ENCODE measurements around the gene C11orf97.

Gene C11orf97

DNA sequence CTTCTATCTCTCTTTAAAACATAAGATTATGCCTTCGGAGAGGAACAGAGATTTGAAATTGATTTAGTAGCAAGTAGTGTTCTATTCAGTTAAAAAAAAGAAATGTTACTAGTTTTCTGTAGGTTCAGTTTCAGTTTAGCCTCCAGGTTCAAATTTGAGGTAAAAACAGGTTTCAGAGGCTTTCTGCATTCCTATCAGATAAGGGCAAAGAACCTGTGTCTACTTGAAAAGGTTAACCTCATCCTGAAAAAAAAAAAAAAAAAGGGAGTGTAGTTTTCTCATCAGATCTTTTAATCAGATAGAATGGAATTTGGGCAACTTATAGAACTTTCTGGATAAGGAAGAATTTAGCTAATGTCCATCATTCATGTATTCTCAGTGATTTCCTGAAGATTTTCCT, 12.1 kb downstream of the C11orf97 start:
- TF ChIP-seq, protein P1, sequence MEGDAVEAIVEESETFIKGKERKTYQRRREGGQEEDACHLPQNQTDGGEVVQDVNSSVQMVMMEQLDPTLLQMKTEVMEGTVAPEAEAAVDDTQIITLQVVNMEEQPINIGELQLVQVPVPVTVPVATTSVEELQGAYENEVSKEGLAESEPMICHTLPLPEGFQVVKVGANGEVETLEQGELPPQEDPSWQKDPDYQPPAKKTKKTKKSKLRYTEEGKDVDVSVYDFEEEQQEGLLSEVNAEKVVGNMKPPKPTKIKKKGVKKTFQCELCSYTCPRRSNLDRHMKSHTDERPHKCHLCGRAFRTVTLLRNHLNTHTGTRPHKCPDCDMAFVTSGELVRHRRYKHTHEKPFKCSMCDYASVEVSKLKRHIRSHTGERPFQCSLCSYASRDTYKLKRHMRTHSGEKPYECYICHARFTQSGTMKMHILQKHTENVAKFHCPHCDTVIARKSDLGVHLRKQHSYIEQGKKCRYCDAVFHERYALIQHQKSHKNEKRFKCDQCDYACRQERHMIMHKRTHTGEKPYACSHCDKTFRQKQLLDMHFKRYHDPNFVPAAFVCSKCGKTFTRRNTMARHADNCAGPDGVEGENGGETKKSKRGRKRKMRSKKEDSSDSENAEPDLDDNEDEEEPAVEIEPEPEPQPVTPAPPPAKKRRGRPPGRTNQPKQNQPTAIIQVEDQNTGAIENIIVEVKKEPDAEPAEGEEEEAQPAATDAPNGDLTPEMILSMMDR (IDR thresholded peaks at IDR 0.05; ENCODE audit: control insufficient read depth, insufficient read depth, low read depth, low read length, missing control alignments), result no peak
- DNase-seq (ENCODE audit: low read depth), result no peak
- H3K4me3 ChIP-seq (ENCODE audit: control insufficient read depth, low read depth, low read length), result no peak overlapping the region

DNA sequence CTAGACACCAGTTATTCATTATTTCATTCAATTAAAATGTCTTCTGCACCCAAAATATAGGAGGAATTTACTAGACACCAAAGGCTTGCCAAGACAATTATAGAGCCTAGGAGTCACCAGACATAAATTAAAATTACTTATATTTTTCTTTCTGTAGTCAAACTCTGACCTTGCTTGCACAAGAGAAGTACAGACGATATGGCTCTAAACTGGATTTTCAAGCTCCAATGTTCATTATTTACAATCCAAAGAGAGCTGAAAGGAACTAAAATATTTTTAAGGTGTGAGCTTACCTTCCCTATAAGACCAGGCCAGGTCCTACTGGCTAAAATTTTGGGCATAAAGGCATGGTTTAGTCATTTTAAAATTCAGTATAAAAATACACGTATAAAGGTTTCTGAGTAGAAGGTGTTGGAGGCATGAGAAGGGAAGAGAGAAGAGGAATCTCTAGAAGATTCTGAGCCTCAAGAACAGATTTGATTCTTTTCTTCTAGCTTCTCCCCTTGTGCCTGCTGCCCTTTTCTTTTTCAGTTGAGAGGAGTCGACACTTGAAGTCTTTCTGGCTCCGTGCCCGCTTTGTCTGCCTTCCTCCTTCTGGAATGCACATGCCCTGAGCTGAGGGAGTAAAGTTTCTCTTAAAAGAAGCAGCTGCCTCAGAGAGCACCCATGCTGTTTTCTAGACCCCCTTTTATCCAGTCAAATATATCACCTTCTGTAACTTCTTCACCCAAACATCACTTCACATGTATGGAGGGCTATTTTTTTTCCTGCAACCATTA, 13.5 kb downstream of the C11orf97 start:
- TF ChIP-seq, protein P1 (IDR thresholded peaks at IDR 0.05; ENCODE audit: control insufficient read depth, insufficient read depth, low read depth, low read length, missing control alignments), result no peak
- DNase-seq (ENCODE audit: low read depth), result no peak
- no peak overlapping the region for H3K4me3 ChIP-seq (ENCODE audit: control insufficient read depth, low read depth, low read length)

DNA sequence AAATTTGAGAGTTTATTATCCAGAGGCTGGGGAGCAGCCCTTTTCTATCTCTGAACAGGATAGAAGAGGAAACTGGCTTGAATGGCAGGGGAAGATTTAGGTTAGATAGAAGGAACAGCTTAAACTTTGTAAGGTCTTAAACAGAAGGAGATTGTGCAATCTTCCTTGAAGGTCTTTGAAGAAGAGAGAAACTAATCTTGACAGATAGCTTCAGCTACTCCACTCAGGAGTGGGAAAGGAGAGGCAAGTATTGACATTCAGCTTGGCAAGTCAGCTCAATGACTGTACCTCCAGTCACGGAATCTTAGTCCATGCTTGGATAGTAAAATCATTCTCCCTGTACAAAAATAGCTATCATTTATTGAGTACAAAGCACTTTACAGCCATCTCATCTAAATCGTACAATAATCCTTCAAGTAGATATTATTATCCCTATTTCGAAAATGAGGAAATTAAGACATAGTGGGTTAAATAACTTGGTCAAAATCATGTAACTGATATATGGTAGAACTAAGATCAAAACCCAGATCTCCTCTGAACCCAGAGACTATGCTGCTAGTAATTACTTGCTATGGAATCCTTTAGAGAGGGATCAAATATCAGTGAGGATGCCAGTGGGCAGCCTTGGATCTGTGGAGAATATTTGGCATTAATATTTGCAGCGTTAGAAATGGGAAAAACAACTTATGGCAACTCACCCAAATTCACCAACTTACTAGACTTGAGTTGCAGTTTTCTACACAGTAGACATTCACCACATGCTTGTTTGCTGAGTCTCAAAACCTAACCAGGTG, 14.6 kb downstream of the C11orf97 start:
- DNase-seq (ENCODE audit: low read depth), result no peak
- no peak overlapping the region for H3K4me3 ChIP-seq (ENCODE audit: control insufficient read depth, low read depth, low read length)

DNA sequence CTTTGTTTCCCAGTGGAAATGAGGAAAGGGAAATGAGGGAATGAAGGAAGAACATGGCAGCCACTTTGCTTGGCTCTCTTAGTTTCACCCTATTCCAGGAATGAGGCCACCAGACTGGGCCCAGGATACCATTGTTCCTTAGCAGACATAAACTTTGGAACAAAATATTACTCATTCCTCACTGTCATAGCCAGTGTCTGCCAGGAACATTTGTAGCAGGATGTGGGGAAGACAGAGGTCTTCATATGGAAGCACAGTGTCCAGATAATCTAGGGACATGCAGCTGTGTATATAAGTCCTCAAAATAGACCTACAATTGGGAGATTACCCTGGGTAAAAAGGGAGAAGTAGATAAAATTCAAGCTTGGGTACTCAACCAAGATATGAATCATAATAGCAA, 16.3 kb downstream of the C11orf97 start:
- DNase-seq (ENCODE audit: low read depth), result no peak
- TF ChIP-seq, protein P1 (IDR thresholded peaks at IDR 0.05; ENCODE audit: control insufficient read depth, insufficient read depth, low read depth, low read length, missing control alignments), result no peak
- H3K4me3 ChIP-seq (ENCODE audit: control insufficient read depth, low read depth, low read length), result no peak overlapping the region

More for the DNA sequence above, 14.6 kb downstream of the C11orf97 start:
- TF ChIP-seq, protein P1 (IDR thresholded peaks at IDR 0.05; ENCODE audit: control insufficient read depth, insufficient read depth, low read depth, low read length, missing control alignments), result no peak

DNA sequence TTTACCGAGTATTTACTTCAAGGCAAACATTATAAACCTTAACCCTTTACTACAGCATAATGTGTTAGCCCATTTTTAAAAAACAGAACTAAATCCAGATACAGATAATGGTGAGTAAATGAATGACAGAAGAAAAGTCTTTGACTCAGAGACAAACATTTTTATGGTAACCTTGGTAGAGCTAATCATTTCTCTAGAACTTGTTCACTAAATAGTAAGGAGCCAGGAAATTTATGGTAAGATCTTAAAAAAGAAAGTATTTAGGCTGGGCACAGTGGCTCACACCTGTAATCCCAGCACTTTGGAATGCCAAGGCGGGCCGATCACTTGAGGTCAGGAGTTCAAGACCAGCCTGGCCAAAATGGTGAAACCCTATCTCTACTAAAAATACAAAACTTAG, 19.9 kb downstream of the C11orf97 start:
- TF ChIP-seq, protein P1 (IDR thresholded peaks at IDR 0.05; ENCODE audit: control insufficient read depth, insufficient read depth, low read depth, low read length, missing control alignments), result no peak
- DNase-seq (ENCODE audit: low read depth), result no peak
- no peak overlapping the region for H3K4me3 ChIP-seq (ENCODE audit: control insufficient read depth, low read depth, low read length)

DNA sequence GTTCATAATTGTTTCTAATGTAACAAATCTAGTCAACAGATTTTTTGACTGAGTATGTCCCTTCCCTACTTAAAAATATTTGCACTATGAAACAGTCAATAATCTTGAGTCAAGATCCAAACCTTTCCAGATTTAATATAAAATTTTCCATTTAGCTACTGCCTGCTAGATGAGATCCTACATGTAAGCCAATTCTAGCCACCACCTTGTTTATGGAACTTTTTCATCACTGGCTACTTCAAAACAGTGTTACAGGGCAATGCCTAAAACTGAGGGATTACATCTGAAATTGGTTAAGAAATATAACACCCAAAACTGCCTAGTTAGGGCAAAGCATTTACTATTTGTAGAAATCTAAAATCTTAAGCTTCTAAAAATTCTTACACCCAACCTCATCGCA, 20.9 kb downstream of the C11orf97 start:
- no peak overlapping the region for H3K4me3 ChIP-seq (ENCODE audit: control insufficient read depth, low read depth, low read length)
- TF ChIP-seq, protein P1 (IDR thresholded peaks at IDR 0.05; ENCODE audit: control insufficient read depth, insufficient read depth, low read depth, low read length, missing control alignments), result no peak
- DNase-seq (ENCODE audit: low read depth), result no peak
